ENCODE measurements around the gene UQCRQ.

The UQCRQ gene

DNA sequence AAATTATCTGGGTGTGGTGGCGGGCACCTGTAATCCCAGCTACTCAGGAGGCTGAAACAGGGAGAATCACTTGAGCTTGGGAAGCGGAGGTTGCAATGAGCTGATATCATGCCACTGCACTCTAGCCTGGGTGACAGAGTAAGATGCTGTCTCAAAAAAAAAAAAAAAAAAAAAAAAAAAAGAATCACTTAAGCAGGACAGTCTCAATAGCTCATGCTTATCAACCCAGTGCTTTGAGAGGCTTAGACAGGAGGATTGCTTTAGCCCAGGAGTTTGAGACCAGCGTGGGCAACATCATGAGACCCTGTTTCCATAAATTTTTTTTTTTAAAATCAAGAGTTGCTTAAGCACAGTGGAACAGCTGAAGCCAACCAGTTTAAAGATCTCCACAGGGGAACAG lies 49.6 kb downstream of the UQCRQ start:
- DNase-seq, result no peak
